Loucy (cell line): ENCODE data around the gene DMGDH.

Experiments
- H2AFZ ChIP-seq: fragments of 200-600 bp; sonication (generic); 2 replicates; pipeline ENCODE4 v1.6.0; 2016; ENCODE audit warnings: antibody characterized with exemption, mild to moderate bottlenecking, low read length, moderate library complexity
- H3F3A ChIP-seq: fragments of 200-600 bp; 2 replicates; pipeline ENCODE4 v1.6.0; 2016; ENCODE audit warnings: antibody characterized with exemption, low read depth, mild to moderate bottlenecking
- H3K27me3 ChIP-seq: fragments of 200-600 bp; sonication (generic); 2 replicates; pipeline ENCODE4 v1.6.1; 2014; ENCODE audit warnings: low read length, mild to moderate bottlenecking; ENCODE audit not compliant: insufficient read depth, poor library complexity, severe bottlenecking
- H3K36me3 ChIP-seq: fragments of 200-600 bp; sonication (generic); 2 replicates; pipeline ENCODE4 v1.6.1; 2016; ENCODE audit warnings: low read length; ENCODE audit not compliant: insufficient read depth
- H3K4me1 ChIP-seq: fragments of 200-600 bp; sonication (generic); 2 replicates; pipeline ENCODE4 v1.5.1; 2014; ENCODE audit warnings: low read length, mild to moderate bottlenecking; ENCODE audit not compliant: insufficient read depth, poor library complexity, severe bottlenecking
- H3K4me2 ChIP-seq: fragments of 200-600 bp; sonication (generic); 2 replicates; pipeline ENCODE4 v1.6.0; 2014; ENCODE audit warnings: antibody characterized with exemption, low read length, low read depth, mild to moderate bottlenecking; ENCODE audit not compliant: poor library complexity, severe bottlenecking
- H3K4me3 ChIP-seq: fragments of 200-600 bp; sonication (generic); 2 replicates; pipeline ENCODE4 v1.5.1; 2014; ENCODE audit warnings: low read length, mild to moderate bottlenecking, mixed read lengths; ENCODE audit not compliant: poor library complexity, severe bottlenecking
- H3K79me2 ChIP-seq: fragments of 200-600 bp; sonication (generic); 2 replicates; pipeline ENCODE4 v1.6.1; 2014; ENCODE audit warnings: low read length; ENCODE audit not compliant: insufficient read depth
- H3K9ac ChIP-seq: fragments of 200-600 bp; sonication (generic); 2 replicates; pipeline ENCODE4 v1.6.0; 2014; ENCODE audit warnings: mild to moderate bottlenecking, low read depth, low read length, moderate library complexity; ENCODE audit not compliant: poor library complexity, severe bottlenecking
- H3K9me2 ChIP-seq: fragments of 200-600 bp; sonication (generic); replicated peaks from 2 replicates; pipeline ENCODE4 v1.6.1; 2016; ENCODE audit warnings: low read depth, low read length, mixed read lengths
- H3K9me3 ChIP-seq: fragments of 200-600 bp; sonication (generic); 2 replicates; pipeline ENCODE4 v1.6.1; 2014; ENCODE audit warnings: mild to moderate bottlenecking, antibody characterized with exemption, low read length, low read depth; ENCODE audit not compliant: insufficient read depth
- H4K20me1 ChIP-seq: fragments of 200-600 bp; sonication (generic); 2 replicates; pipeline ENCODE4 v1.6.0; 2014; ENCODE audit warnings: antibody characterized with exemption, low read length, mild to moderate bottlenecking; ENCODE audit not compliant: insufficient read depth, poor library complexity, severe bottlenecking
- CTCF ChIP-seq: fragments of 200-600 bp; sonication (generic); conservative IDR thresholded peaks from 2 replicates; pipeline ENCODE4 v1.5.1; 2014; ENCODE audit warnings: mild to moderate bottlenecking, antibody characterized with exemption, low read length
- EZH2phosphoT487 ChIP-seq: fragments of 200-600 bp; IDR thresholded peaks from 2 replicates; pipeline ENCODE4 v1.6.1; 2018; ENCODE audit warnings: antibody characterized with exemption, mild to moderate bottlenecking, moderate library complexity, borderline replicate concordance

DMGDH gene

GRCh38 chr5:79042188-79042587, 27.3 kb downstream of the DMGDH start:
- no peaks in the 10 kb centered on the region for H3F3A ChIP-seq
- no peak overlapping the region for H3K9ac ChIP-seq
- H2AFZ ChIP-seq: no peak overlapping the region
- TF ChIP-seq EZH2phosphoT487 (no peak), CTCF (no peak)
- no peak overlapping the region for H3K4me3 ChIP-seq
- no peak overlapping the region for H3K4me2 ChIP-seq
- no peaks in the 10 kb centered on the region for H4K20me1 ChIP-seq
- no peaks in the 10 kb centered on the region for H3K9me2 ChIP-seq
- H3K36me3 ChIP-seq: no peaks in the 10 kb centered on the region
- H3K79me2 ChIP-seq: no peaks in the 10 kb centered on the region
- no peaks in the 10 kb centered on the region for H3K4me1 ChIP-seq
- no peaks in the 10 kb centered on the region for H3K27me3 ChIP-seq
- H3K9me3 ChIP-seq: no peaks in the 10 kb centered on the region

- Histone ChIP-seq H3K36me3 (no peaks in the 10 kb centered on the region), H3F3A (no peaks in the 10 kb centered on the region), H3K9me3 (no peaks in the 10 kb centered on the region), H3K9ac (no peak overlapping the region), H3K9me2 (no peaks in the 10 kb centered on the region), H3K4me3 (no peak overlapping the region), H3K79me2 (no peaks in the 10 kb centered on the region), H2AFZ (no peak overlapping the region), H3K4me2 (no peak overlapping the region), H4K20me1 (no peaks in the 10 kb centered on the region), H3K4me1 (no peaks in the 10 kb centered on the region), H3K27me3 (no peaks in the 10 kb centered on the region)
- TF ChIP-seq CTCF (no peak), EZH2phosphoT487 (no peak)
Measured at GRCh38 chr5:79036769-79037168, 32.7 kb downstream of the DMGDH start.

GRCh38 chr5:79035237-79035636, 34.2 kb downstream of the DMGDH start:
- no peaks in the 10 kb centered on the region for H3K79me2 ChIP-seq
- H3K4me1 ChIP-seq: no peaks in the 10 kb centered on the region
- TF ChIP-seq EZH2phosphoT487 (no peak), CTCF (no peak)
- H4K20me1 ChIP-seq: no peaks in the 10 kb centered on the region
- no peaks in the 10 kb centered on the region for H3K27me3 ChIP-seq
- H3K36me3 ChIP-seq: no peaks in the 10 kb centered on the region
- no peak overlapping the region for H3K9ac ChIP-seq
- no peak overlapping the region for H3K4me2 ChIP-seq
- no peak overlapping the region for H2AFZ ChIP-seq
- H3K9me2 ChIP-seq: no peaks in the 10 kb centered on the region
- H3K4me3 ChIP-seq: no peak overlapping the region
- no peaks in the 10 kb centered on the region for H3K9me3 ChIP-seq
- no peaks in the 10 kb centered on the region for H3F3A ChIP-seq
